ENCODE measurements around the gene ATP6V0C. TPM values are rescaled to one million over a fixed set of nuclear protein-coding genes. Genes with fewer than 3 reads are reported as not detected.
A peak's percentile ranks its signal among the peaks of the same experiment; 100 is the strongest.
"Not testable (repeated sequence)": the region's sequence is repeated elsewhere in the genome, so short reads cannot be mapped to it uniquely, and the experiment has no call there.

Gene ATP6V0C
- total RNA-seq, 1 donor from 2014 or later: 7.9 TPM

DNA sequence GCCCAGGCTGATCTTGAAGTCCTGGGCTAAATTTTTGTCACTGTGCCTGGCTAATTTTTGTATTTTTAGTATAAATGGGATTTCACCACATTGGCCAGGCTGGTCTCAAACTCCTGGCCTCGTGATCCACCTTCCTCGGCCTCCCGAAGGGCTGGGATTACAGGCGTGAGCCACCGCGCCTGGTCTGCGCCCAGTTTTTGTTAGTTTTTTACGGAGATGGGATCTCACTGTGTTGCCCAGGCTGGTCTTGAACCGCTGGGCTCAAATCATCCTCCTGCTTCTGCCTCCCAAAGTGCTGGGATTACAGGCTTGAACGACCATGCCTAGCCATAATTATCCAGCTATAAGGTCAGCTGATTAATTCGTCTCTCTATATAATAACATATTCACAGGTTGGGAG lies 20.2 kb downstream of the ATP6V0C start:
- no peak overlapping the region for H3K4me3 ChIP-seq (ENCODE audit: low read depth, low read length)
- TF ChIP-seq, protein P1, sequence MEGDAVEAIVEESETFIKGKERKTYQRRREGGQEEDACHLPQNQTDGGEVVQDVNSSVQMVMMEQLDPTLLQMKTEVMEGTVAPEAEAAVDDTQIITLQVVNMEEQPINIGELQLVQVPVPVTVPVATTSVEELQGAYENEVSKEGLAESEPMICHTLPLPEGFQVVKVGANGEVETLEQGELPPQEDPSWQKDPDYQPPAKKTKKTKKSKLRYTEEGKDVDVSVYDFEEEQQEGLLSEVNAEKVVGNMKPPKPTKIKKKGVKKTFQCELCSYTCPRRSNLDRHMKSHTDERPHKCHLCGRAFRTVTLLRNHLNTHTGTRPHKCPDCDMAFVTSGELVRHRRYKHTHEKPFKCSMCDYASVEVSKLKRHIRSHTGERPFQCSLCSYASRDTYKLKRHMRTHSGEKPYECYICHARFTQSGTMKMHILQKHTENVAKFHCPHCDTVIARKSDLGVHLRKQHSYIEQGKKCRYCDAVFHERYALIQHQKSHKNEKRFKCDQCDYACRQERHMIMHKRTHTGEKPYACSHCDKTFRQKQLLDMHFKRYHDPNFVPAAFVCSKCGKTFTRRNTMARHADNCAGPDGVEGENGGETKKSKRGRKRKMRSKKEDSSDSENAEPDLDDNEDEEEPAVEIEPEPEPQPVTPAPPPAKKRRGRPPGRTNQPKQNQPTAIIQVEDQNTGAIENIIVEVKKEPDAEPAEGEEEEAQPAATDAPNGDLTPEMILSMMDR (IDR thresholded peaks at IDR 0.05; ENCODE audit: insufficient read depth, low read length, severe bottlenecking): no peak
- H3K27me3 ChIP-seq (ENCODE audit: control insufficient read depth, insufficient read depth, low read length): no peaks in the 10 kb centered on the region
- peaks cover 3% of the 10 kb centered on the region for H3K36me3 ChIP-seq (ENCODE audit: control insufficient read depth, insufficient read depth, low read length)
- FAIRE-seq (no peak), DNase-seq (ENCODE audit: low read depth) (no peak)

DNA sequence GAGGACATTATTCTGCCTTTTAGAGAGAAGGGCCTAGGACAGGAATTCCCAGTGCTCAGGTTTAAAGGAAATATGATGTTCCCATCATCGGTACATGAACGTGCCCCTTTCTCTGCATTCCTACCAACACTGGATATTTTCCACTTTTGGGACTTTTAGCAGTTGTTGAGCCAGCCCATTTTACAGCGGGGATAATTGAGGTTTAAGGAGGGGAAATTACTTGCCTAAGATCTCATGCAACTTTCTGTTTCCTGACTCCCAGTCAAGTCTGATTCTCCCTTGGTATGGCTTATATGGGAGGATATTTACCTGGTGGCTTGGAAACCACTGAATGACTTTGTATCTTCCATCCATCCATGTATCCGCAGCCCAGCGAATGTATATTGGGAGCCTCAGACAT lies 20.6 kb downstream of the ATP6V0C start:
- FAIRE-seq: peak; percentile 52
- not testable (repeated sequence) for H3K27me3 ChIP-seq (ENCODE audit: control insufficient read depth, insufficient read depth, low read length); H3K36me3 ChIP-seq (ENCODE audit: control insufficient read depth, insufficient read depth, low read length); DNase-seq (ENCODE audit: low read depth); H3K4me3 ChIP-seq (ENCODE audit: low read depth, low read length)

DNA sequence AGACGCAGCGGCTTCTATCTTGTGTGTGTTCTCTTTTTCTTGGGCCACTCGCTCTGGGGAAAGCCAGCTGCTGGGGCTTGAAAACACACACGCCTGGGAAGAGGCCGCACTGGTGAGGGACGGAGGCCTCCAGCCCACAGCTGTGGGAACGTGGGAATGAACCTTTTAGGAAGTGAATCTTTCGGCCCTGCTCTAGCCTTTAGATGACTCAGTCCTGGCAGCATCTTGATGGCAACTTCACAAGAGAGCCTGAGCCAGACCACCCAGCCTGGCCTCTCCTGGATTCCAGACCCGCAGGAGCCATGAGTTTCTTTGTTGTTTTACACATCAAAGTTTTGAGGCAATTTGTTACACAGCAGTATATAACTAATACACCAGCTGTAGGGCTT lies 21.9 kb downstream of the ATP6V0C start:
- DNase-seq (ENCODE audit: low read depth) (no peak), FAIRE-seq (no peak)
- H3K27me3 ChIP-seq (ENCODE audit: control insufficient read depth, insufficient read depth, low read length): no peaks in the 10 kb centered on the region
- peaks cover 1% of the 10 kb centered on the region for H3K36me3 ChIP-seq (ENCODE audit: control insufficient read depth, insufficient read depth, low read length)
- TF ChIP-seq, protein P1 (IDR thresholded peaks at IDR 0.05; ENCODE audit: insufficient read depth, low read length, severe bottlenecking): no peak
- H3K4me3 ChIP-seq (ENCODE audit: low read depth, low read length): no peak overlapping the region

DNA sequence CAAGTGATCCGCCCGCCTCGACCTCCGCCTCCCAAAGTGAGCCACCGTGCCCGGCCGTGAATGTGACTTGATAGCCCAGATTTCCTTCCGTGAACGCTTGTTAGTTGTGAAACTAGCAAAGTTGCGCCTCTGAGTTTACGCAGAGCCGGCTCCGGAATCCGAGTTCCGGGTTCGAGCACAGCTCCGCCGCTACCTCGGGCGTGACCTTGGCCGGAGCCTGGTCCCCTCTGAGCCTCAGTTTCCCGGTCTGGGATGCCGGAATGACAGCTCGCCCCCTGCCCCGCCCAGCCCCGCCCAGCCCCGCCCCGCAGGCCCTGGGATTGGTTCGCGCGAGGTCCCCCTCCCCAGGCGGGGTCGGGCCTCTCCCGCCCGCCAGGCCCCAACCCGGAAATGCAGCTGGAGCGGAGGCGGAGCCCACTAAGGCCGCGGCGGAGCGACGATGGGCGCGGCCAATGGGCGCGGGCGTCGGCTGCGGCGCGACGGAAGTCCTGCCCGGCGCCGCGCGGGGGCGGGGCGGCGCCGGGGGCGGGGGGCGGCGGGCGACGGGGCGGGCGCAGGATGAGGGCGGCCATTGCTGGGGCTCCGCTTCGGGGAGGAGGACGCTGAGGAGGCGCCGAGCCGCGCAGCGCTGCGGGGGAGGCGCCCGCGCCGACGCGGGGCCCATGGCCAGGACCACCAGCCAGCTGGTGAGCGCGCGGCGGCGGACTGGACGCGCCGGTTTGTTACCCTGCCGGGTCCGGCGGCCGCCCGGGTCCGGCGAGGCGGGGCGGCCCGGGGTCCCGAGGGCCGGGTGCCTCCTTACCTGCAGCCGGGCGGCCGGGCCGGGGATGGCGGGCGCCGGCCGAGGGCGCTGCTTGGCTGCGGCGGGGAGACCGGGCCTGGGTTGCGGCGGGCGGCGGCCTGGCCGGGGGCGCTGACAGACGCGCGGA lies 24.0 kb downstream of the ATP6V0C start, which contains the start of gene PDPK1:
Gene PDPK1, plus strand, starts transcription at position 571 of the 929 bp plus-strand sequence. Its CDS starts 92 bp downstream, at position 663.
- FAIRE-seq: no peak
- peak; percentile 84 for DNase-seq (ENCODE audit: low read depth)

DNA sequence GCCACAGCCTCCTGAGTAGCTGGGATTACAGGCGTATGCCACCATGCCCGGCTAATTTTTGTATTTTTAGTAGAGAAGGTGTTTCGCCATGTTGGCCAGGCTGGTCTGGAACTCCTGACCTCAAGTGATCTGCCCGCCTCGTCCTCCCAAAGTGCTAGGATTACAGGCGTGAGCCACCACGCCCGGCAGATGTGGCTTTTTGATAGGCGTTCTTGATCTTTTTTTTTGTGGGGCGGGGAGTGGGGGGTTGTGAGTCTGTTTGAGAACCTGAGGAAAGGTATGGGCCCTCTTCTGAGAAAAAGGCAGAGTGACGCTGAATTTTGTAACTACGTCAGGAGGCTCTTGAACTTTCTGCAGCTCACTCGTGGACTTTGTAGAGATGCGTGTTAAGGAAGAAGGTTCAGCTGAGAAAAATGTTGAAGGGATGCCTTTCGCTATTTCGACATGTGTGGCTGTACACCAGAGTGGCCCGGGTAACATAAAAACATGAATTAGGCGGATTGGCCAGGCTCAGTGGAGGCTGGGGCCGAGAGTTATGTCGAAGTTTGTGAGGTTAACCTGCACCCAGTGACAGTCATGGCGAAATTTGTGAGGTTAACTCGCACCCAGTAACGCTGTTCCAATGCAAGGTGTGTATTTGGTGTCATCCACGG lies 25.6 kb downstream of the ATP6V0C start:
- H3K36me3 ChIP-seq (ENCODE audit: control insufficient read depth, insufficient read depth, low read length); DNase-seq (ENCODE audit: low read depth); H3K27me3 ChIP-seq (ENCODE audit: control insufficient read depth, insufficient read depth, low read length); H3K4me3 ChIP-seq (ENCODE audit: low read depth, low read length): not testable (repeated sequence)
- peak; percentile 40 for FAIRE-seq

More for the DNA sequence above, 24.0 kb downstream of the ATP6V0C start, which contains the start of gene PDPK1:
- TF ChIP-seq, protein P1 (IDR thresholded peaks at IDR 0.05; ENCODE audit: insufficient read depth, low read length, severe bottlenecking): no peak
- peaks cover 3% of the 10 kb centered on the region for H3K36me3 ChIP-seq (ENCODE audit: control insufficient read depth, insufficient read depth, low read length)
- peak within 1 kb of the TSS; percentile 63 for H3K4me3 ChIP-seq (ENCODE audit: low read depth, low read length)
- no peaks in the 10 kb centered on the region for H3K27me3 ChIP-seq (ENCODE audit: control insufficient read depth, insufficient read depth, low read length)

DNA sequence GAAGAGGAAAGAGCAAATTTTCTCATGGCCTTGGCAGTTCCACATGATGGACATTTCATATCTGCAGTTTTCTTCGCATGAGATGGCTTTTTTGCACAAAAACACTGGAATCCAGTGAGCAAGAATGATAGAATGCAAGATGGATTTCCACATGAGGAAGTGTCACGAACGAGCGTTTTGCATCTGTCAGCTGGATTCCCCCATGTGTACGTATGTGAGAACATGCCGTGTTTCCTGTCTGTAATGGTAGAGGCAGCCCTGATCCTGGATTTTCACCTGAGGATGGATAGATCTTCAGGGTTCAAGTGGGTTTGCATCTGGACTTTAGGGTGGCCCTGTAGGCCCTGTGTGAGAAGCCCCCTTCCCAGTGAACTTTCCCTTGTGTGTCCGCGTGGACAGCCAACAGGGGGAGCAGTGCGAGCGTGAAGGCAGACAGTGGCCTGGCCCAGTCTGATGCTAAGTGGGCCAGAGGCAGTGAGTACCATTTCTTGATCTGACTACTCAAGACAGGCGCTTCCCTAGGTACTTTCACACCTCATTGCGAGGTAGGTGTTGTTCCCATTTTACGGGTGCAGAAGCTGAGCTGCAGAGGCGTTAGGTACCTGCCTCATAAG lies 26.2 kb downstream of the ATP6V0C start:
- not testable (repeated sequence) for H3K4me3 ChIP-seq (ENCODE audit: low read depth, low read length); H3K27me3 ChIP-seq (ENCODE audit: control insufficient read depth, insufficient read depth, low read length); FAIRE-seq; H3K36me3 ChIP-seq (ENCODE audit: control insufficient read depth, insufficient read depth, low read length); DNase-seq (ENCODE audit: low read depth)
- TF ChIP-seq, protein P1 (IDR thresholded peaks at IDR 0.05; ENCODE audit: insufficient read depth, low read length, severe bottlenecking): peak; percentile 44

DNA sequence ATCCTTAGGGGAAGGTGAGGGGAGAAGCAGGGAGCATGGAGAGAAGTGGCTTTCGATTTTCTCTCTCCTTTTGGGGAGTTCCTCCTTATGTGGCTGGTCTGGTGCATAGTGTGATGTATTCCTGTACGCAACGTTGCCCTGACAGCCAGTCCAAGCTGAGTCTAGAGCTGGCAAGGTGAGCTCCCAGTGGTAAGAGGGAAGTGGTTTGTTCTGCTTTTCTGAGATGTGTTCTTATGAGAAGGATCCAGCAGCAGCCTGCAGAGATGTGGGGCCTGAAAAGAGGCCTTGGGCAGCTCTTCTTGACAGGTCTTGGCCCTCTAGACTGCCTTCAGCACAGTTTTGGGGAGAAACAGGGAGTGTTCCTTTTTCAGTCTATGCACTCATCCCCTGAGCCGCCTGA lies 27.2 kb downstream of the ATP6V0C start:
- H3K36me3 ChIP-seq (ENCODE audit: control insufficient read depth, insufficient read depth, low read length); H3K27me3 ChIP-seq (ENCODE audit: control insufficient read depth, insufficient read depth, low read length); DNase-seq (ENCODE audit: low read depth); FAIRE-seq; H3K4me3 ChIP-seq (ENCODE audit: low read depth, low read length): not testable (repeated sequence)

DNA sequence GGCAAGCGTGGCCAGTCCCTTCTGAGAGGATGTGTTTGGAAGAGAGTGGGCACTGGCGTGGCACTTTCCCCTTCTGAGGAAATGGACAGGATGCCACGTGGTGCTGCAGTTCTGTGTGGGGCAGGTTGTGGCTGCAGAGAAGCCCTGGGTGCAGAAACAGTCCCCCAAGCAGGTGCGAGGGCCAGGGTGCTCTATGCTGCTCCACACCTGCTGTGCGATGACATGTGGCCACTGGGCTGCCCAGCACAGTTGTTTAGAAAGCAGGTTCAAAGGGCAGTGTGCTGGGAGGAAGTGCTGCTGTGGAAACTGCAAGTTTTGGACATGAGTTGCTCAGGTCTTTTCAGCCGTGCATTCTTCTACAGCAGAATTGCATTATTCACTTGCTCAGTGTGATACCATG lies 27.7 kb downstream of the ATP6V0C start:
- H3K36me3 ChIP-seq (ENCODE audit: control insufficient read depth, insufficient read depth, low read length); FAIRE-seq; DNase-seq (ENCODE audit: low read depth); H3K27me3 ChIP-seq (ENCODE audit: control insufficient read depth, insufficient read depth, low read length); H3K4me3 ChIP-seq (ENCODE audit: low read depth, low read length): not testable (repeated sequence)

DNA sequence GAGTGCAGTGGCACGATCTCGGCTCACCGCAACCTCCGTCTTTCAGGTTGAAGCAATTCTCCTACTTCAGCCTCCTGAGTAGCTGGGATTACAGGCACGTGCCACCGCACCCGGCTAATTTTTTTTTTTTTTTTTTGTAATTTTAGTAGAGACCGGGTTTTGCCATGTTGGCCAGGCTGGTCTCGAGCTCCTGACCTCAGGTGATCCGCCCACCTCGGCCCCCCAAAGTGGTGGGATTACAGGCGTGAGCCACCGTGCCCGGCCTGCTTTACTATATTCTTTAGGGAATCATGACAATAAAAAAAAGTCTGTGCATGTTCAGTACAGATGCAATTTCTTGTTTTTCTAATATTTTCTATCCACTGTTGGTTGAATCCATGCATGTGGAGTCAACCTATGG lies 30.0 kb downstream of the ATP6V0C start:
- not testable (repeated sequence) for H3K4me3 ChIP-seq (ENCODE audit: low read depth, low read length); FAIRE-seq; H3K27me3 ChIP-seq (ENCODE audit: control insufficient read depth, insufficient read depth, low read length); DNase-seq (ENCODE audit: low read depth); H3K36me3 ChIP-seq (ENCODE audit: control insufficient read depth, insufficient read depth, low read length)

Measured in bronchial epithelial cell (primary cell).